Gastrocnemius medialis (tissue), 4 donors: ENCODE results near the gene HECTD2. TPM values are rescaled to one million over a fixed set of nuclear protein-coding genes. Genes with fewer than 3 reads are reported as not detected.

ENCODE experiments used
- ATAC-seq, 2 donors: fragments of 150-250 bp; one replicate each; pipeline ENCODE4 v1.9.1; 2016
- DNase-seq, 2 donors: peaks; one replicate each; pipeline ENCODE4 v3.0.0-alpha.2; 2019
- H3K27ac ChIP-seq, 4 donors: fragments of 200-600 bp; sonication (generic); 1 replicate in 1 of 4; 2 replicates in 3 of 4; pipeline ENCODE4 v1.5.1; 2016 to 2018; ENCODE audit warnings: mild to moderate bottlenecking in 2 of 4, moderate library complexity in 1 of 4
- H3K27me3 ChIP-seq, 3 donors: fragments of 200-600 bp; sonication (generic) in 2 of 3; 1 replicate in 1 of 3; 2 replicates in 2 of 3; pipeline versions ENCODE4 v1.5.1 to v1.6.0; 2016 to 2019; ENCODE audit warnings: mild to moderate bottlenecking in 1 of 3, moderate library complexity in 1 of 3
- H3K36me3 ChIP-seq, 2 donors: fragments of 200-600 bp; sonication (generic) in 1 of 2; one replicate each; pipeline ENCODE4 v1.5.1; 2017 to 2018
- H3K4me1 ChIP-seq, 2 donors: fragments of 200-600 bp; sonication (generic) in 1 of 2; one replicate each; pipeline ENCODE4 v1.5.1; 2016 to 2017; ENCODE audit warnings: mild to moderate bottlenecking in 2 of 2
- H3K4me3 ChIP-seq, 4 donors: fragments of 200-600 bp; sonication (generic) in 3 of 4; 1 replicate in 1 of 4; 2 replicates in 3 of 4; pipeline ENCODE4 v1.5.1; 2016 to 2019; ENCODE audit warnings: mild to moderate bottlenecking in 2 of 4
- H3K9me3 ChIP-seq, 3 donors: fragments of 200-600 bp; sonication (generic) in 2 of 3; 1 replicate in 1 of 3; 2 replicates in 2 of 3; pipeline ENCODE4 v1.5.1; 2016 to 2019
- POLR2A ChIP-seq, 2 donors: fragments of 450-650 bp; IDR thresholded peaks; one replicate each; pipeline ENCODE4 v1.6.1; 2017; ENCODE audit warnings: antibody characterized with exemption in 2 of 2, mild to moderate bottlenecking in 2 of 2, moderate library complexity in 2 of 2
- in situ Hi-C, 4 donors: fragments of 200-750 bp; cut with MboI; loops; one replicate each; pipeline versions ENCODE4 v1.15.0 to v1.8.0; 2017; ENCODE audit warnings: low sequenced_read_pairs in 4 of 4
- intact Hi-C: fragments of 100-400 bp; cut with DNase I; formaldehyde crosslinking; loops from one replicate; pipeline ENCODE4 v1.15.1; 2023; ENCODE audit warnings: low total_unique reads
- total RNA-seq, 4 donors: library from RNA; depleted of rRNA; stranded (reverse); fragments of >200 nt; gene quantifications; one replicate each; pipeline versions ENCODE4 v1.1.0 to v1.2.3, GENCODE V29; 2016
- TF ChIP-seq, protein P1 (sequence below), 5 experiments: fragments of 450-650 bp in 3 of 5; fragments of 200-600 bp in 2 of 5; sonication (generic) in 2 of 5; IDR thresholded peaks in 4 of 5; conservative IDR thresholded peaks in 1 of 5; 1 replicate in 4 of 5; 2 replicates in 1 of 5; pipeline ENCODE4 v1.5.1; 2016 to 2019; ENCODE audit warnings: antibody characterized with exemption in 5 of 5, mild to moderate bottlenecking in 3 of 5, moderate library complexity in 3 of 5

Gene HECTD2
- total RNA-seq, 4 donors from 2014 or later, result 1.9 to 7.9 (median 3.9) TPM

DNA sequence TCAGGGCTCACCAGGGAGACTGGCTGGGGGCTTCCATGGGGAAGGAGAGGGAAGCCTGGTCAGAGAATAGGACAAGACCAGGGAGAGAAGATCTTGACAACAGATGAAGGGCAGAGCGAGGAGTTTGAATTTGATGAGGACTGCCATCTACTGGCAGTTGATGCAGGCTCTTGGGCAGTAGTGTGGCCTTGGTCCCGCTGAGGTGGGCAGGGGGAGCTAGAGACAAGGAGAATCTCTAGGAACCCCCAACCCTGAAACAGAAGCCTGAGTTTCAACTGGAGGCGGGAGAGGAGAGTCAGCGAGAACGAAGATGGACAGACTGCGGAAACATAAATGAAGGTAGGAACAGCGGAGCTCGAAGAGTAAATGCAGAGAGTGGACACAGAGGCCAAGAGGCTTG, 141.7 kb downstream of the HECTD2 start:
- ATAC-seq, result peak; percentile 46 to 66
- Histone ChIP-seq H3K27me3 (no peaks in the 10 kb centered on the region), H3K36me3 (no peaks in the 10 kb centered on the region), H3K27ac (no peak overlapping the region), H3K9me3 (no peaks in the 10 kb centered on the region), H3K4me1 (peaks cover 8 to 16% of the 10 kb centered on the region in 2 donors), H3K4me3 (no peak overlapping the region)
- DNase-seq, result no peak
- TF ChIP-seq, protein P1, sequence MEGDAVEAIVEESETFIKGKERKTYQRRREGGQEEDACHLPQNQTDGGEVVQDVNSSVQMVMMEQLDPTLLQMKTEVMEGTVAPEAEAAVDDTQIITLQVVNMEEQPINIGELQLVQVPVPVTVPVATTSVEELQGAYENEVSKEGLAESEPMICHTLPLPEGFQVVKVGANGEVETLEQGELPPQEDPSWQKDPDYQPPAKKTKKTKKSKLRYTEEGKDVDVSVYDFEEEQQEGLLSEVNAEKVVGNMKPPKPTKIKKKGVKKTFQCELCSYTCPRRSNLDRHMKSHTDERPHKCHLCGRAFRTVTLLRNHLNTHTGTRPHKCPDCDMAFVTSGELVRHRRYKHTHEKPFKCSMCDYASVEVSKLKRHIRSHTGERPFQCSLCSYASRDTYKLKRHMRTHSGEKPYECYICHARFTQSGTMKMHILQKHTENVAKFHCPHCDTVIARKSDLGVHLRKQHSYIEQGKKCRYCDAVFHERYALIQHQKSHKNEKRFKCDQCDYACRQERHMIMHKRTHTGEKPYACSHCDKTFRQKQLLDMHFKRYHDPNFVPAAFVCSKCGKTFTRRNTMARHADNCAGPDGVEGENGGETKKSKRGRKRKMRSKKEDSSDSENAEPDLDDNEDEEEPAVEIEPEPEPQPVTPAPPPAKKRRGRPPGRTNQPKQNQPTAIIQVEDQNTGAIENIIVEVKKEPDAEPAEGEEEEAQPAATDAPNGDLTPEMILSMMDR (IDR thresholded peaks at IDR 0.05 in 4 of 5, conservative IDR thresholded peaks at IDR 0.05 in 1 of 5), result peak in 3 of 5 experiments; percentile 33 to 55 (median 34)
- no peak for TF ChIP-seq POLR2A (IDR thresholded peaks at IDR 0.05)
- in situ Hi-C loops, result loop anchor here in 3 of 4 donors (5.0 to 10.0 kb wide), 2 partner anchors 83 to 85 kb away; partner anchors contain the start of gene PPP1R3C (in 1 of the 3)
- intact Hi-C loops, result loop anchor here (1.0 to 5.0 kb wide), 2 partner anchors 55 to 83 kb away; no protein-coding TSS in a partner anchor

DNA sequence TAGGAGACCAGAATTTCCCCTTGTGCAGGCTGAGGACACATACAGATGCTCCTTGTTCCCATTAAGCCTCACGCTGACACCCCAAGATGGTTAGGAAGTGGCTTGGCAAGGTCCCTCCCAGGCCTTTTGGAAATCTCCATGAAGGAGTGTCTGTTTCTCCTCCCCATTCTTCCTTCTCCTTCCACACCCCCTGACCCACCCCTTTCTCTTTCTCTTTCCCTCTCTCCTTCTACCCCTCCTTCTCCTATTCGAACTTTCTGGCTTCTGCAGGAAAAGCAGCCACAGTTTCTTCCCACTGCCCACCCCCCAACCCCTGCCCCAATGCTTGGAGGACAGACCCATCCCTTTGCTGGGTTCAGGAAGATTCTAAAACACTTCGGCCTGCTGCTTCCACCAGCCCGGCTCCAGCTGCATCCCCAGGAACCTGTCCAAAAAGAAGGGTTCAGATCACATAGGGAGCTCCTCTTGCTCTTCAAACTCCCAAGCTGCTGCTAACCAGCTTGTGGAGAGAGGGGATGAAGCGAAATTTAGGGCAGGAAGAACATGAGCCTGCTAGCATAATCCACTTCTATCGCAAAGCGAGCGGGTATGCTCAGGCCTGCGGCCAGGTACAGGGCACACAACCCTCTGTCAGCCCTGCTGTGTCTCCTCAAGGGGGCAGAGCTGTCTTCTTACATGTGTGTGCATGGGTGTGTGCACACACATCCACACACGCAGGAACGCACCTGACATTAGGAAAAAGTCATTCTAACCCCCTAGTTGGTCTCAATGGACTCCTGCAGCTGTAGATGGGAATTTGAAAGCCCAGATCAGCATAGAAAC, 142.3 kb downstream of the HECTD2 start:
- H3K27ac ChIP-seq, result peak overlapping the region in 2 of 4 donors; percentile 24 to 60
- in situ Hi-C loops, result loop anchor here in 3 of 4 donors (5.0 to 10.0 kb wide), 2 partner anchors 82 to 85 kb away; partner anchors contain the start of gene PPP1R3C (in 1 of the 3)
- DNase-seq (peak; percentile 23 to 51), ATAC-seq (peak; percentile 72 to 75)
- H3K36me3 ChIP-seq, result no peaks in the 10 kb centered on the region
- no peaks in the 10 kb centered on the region for H3K27me3 ChIP-seq
- no peak overlapping the region for H3K4me3 ChIP-seq
- peaks cover 14 to 18% of the 10 kb centered on the region in 2 donors for H3K4me1 ChIP-seq
- TF ChIP-seq POLR2A (IDR thresholded peaks at IDR 0.05), result no peak
- TF ChIP-seq, protein P1 (IDR thresholded peaks at IDR 0.05 in 4 of 5, conservative IDR thresholded peaks at IDR 0.05 in 1 of 5), result peak; percentile 21 to 66 (median 59)
- intact Hi-C loops, result loop anchor here (1.0 to 5.0 kb wide), 2 partner anchors 55 to 83 kb away; no protein-coding TSS in a partner anchor
- no peaks in the 10 kb centered on the region for H3K9me3 ChIP-seq

GRCh38 chr10:91555455-91555854, 145.3 kb downstream of the HECTD2 start:
- no peaks in the 10 kb centered on the region for H3K27me3 ChIP-seq
- H3K4me1 ChIP-seq, result peaks cover 18 to 22% of the 10 kb centered on the region in 2 donors
- intact Hi-C loops, result no loop called here
- DNase-seq, result no peak
- H3K4me3 ChIP-seq, result no peak overlapping the region
- H3K27ac ChIP-seq, result peak overlapping the region in 1 of 4 donors; percentile 14
- no peak for TF ChIP-seq POLR2A (IDR thresholded peaks at IDR 0.05)
- TF ChIP-seq, protein P1 (IDR thresholded peaks at IDR 0.05 in 4 of 5, conservative IDR thresholded peaks at IDR 0.05 in 1 of 5), result no peak
- in situ Hi-C loops, result loop anchor here in 1 of 4 donors (10.0 kb wide), 1 partner anchor 79 kb away; the partner anchor contains the start of gene PPP1R3C
- no peak for ATAC-seq
- H3K36me3 ChIP-seq, result no peaks in the 10 kb centered on the region
- H3K9me3 ChIP-seq, result no peaks in the 10 kb centered on the region

DNA sequence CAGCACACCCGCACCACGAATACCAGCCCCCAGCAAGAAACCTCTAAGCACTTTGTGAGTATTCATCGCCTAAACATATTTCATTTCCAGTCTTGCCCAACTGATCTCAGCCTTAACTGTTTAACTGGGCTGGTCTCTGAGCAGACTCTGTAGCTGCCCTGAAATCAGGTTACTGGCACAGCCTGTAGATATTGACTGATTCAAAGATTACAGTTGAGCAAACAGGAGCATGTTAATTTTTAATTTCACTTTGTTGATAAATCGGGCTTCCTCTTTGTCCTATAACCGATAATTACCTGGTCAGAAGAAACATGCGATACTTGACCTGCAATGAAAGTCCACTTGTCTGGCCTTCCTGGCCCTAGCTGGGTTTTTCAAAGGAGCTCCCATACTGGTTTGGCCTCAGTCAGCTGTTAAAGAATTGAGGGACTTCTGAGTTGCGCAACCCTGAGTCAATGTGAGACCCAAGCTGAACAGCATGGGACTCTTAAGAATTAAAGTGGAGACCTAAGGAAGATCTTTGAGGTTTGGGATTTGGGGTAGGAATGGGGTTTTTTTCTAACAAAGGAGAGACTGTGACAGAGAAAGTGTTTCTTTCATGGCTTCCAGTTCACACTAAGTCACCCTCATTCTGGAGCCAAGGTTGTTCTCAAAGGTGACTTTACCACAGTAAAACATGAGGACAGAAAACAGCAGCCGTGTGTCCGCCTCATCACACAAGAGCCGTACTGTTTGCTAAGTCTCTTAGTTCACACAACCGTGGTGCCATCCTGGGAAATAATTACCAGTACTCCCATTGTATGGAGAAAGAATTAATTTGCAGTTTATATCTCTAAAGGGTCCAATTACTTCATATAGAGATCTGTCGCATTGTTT, 146.8 kb downstream of the HECTD2 start:
- DNase-seq (no peak), ATAC-seq (no peak)
- H3K27me3 ChIP-seq, result no peaks in the 10 kb centered on the region
- intact Hi-C loops (no loop called here), in situ Hi-C loops (loop anchor here in 1 of 4 donors (10.0 kb wide), 1 partner anchor 78 kb away; the partner anchor contains the start of gene PPP1R3C)
- no peak overlapping the region for H3K4me3 ChIP-seq
- TF ChIP-seq, protein P1 (IDR thresholded peaks at IDR 0.05 in 4 of 5, conservative IDR thresholded peaks at IDR 0.05 in 1 of 5), result no peak
- TF ChIP-seq POLR2A (IDR thresholded peaks at IDR 0.05), result no peak
- peaks cover 15 to 27% of the 10 kb centered on the region in 2 donors for H3K4me1 ChIP-seq
- H3K27ac ChIP-seq, result peak overlapping the region in 2 of 4 donors; percentile 46 to 56
- H3K9me3 ChIP-seq, result no peaks in the 10 kb centered on the region
- H3K36me3 ChIP-seq, result no peaks in the 10 kb centered on the region
